GM21737 (cell line): Measurements from ENCODE around the gene FREM3.
"Not testable (repeated sequence)": the region's sequence is repeated elsewhere in the genome, so short reads cannot be mapped to it uniquely, and the experiment has no call there.

Source experiments
- ATAC-seq: cut with Tn5 transposase; IDR thresholded peaks from one replicate; pipeline ENCODE4 v1.9.1; 2021; ENCODE audit warnings: mild to moderate bottlenecking, moderate library complexity; ENCODE audit not compliant: unreplicated experiment

FREM3 gene

DNA sequence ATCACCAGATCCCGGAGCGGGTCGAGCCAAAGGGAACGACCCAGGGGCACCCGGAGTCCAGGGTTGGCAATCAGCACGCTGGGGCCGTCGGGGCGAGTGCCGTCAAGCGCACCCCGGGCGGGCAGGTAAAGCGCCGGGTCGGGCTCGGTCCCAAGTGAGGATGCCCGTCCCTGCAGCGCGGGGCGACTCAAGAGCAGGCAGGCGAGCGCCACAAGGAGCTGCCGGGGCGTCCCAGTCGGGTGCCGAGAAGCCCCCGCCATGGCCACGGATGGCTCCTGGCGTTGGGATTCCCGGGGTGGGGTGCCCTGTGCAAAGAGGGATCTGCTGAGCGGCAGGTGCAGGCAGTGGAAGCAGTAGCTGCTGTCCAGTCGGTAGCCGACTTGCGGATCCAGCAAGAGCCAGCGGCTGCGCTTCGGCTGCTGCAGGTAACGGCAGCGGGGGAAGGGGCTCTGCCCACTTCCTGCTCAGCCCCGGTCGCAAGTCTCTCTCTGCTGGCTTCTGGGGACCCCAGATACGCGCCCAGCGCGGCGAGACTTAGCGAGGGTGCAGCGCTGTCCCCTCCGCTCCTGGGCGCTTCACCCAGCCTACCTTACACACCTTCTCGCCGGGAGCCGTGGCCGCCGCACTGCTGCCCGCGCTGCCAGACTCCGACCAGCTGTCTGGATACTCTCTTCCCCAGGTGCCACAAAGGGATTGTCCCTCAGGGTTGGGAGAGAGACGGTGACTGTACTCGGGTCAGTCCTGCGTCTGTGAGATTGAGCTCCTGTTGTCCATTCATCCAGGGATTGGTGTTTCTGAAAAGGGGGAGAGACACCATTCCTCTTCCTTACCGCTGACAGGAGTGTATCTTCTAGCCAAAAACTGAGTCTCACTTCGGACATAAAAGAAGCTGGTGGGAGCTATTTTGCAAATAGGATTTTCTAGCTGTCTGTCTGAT lies at the start of gene FREM3:
FREM3 (minus strand) TSS at position 260 of the 937 bp plus-strand sequence; CDS start at position 260, 0 bp downstream.
- no peak for ATAC-seq

DNA sequence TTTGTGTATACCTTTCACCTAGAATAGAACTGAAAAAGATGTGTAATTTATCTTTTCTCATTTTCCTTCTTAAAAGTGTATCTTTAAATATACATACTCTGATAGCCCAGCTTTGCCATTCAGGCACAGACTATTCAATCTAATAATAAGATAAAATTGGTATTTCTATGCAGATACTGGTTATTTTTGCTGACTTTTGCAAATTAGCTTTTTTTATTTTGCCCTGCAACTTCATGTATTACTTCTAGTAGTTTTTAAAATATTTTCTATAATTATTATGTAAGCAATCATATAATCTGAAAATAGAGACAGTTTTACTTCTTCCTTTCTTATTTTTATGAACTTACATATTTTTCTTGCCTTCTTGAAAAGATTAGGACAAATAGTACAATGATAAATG lies 45.4 kb upstream of the FREM3 start:
- no peak for ATAC-seq

DNA sequence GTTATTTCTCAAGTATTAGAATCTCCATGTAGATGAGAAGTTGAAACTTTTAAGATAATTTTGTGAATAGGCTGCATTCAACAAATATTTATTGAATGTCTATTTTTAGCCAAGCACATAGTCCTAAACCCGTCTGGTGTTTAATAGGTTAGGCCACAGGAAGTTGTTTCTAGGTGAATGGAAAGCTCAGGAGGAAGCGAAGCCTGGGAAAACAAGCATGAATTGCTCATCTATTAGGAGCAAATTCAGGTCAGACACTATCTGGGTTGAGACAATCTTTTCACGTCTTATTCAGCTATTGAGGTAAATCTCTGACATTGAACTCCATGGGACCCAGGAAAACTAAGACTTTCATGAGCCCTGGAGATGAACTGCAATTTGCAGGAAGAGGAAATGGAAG lies 43.1 kb upstream of the FREM3 start:
- ATAC-seq: no peak

DNA sequence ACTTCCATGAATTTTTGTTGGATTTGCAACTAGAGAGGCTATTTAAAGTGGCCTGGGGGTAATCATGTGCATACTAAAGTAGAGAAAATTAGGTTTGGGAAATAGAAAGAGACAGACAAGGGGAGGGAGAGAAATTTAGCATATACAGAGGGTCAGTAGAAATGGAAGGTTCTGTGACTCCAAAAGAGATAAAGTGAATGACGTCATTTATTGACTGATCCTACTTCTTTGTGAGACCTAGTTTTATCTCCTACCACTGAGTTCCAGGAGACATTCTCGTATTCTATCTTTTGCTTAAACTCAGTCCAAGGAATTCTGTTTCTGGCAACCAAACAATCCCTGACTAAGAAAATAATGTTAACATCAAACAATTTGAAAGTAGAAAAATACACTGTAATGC lies 42.4 kb upstream of the FREM3 start:
- ATAC-seq: no peak

DNA sequence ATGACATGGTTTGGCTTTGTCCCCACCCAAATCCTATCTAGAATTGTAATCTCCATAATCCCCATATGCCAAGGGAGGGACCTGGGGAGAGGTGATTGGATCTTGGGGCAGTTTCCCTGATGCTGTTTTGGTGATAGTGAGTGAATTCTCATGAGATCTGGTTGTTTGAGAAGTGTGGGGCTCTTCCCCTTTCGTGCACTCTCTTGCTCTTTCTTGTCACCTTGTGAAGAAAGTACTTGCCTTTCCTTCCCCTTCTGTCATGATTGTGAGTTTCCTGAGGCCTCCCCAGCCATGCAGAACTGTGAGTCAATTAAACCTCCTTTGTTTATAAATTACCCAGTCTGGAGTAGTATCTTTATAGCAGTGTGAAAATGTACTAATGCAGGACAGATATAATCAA lies 36.4 kb upstream of the FREM3 start:
- ATAC-seq: no peak

DNA sequence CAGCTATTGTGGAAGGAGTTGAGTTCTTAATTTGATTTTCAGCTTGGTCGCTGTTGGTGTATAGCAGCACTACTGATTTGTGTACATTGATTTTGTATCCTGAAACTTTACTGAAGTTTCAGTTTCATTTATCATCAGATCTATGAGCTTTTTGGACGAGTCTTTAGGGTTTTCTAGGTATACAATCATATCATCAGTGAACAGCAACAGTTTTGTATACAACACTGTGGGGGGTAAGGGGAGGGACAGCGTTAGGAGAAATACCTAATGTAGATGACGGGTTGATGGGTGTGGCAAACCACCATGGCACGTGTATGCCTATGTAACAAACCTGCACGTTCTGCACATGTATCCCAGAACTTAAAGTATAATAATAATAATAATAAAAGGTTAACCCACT lies 35.6 kb upstream of the FREM3 start:
- ATAC-seq: not testable (repeated sequence)

DNA sequence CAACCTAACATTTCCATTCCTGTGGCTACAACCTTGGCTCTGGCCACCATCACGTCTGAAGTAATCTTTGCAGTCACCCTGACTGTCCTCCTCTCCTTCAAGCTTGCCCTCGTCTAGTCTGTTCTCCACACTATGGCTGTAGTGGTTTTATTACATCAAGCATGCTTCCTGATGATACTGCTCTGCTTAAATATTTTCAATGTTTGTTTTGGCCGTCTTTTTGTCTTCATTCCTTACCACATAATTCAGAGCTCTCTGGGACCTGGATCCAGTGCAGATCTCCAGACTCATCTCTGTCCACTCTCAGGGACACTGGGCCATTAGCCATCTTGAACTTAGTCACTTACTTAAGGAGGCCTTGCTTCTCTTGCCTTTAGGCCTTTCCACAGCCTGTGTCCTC lies 27.7 kb upstream of the FREM3 start:
- ATAC-seq: no peak

DNA sequence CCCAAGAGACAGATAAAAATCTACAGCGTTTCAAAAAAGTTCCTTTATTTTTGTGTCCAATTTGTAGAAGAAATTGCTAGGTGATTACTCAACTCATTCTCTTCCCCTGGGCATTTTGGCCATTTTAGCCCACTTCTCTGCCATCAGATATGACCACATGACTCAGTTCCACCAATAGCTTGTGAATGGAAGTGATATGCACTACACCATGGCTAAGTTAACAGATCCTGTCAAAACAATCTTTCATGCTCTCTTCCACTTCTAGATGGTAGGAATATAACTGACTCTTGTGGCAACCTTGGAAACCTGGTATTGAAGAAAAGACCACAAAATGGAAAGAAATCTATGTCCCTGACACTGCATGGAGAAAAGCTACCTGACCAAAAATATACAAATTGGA lies 26.2 kb upstream of the FREM3 start:
- ATAC-seq: no peak

DNA sequence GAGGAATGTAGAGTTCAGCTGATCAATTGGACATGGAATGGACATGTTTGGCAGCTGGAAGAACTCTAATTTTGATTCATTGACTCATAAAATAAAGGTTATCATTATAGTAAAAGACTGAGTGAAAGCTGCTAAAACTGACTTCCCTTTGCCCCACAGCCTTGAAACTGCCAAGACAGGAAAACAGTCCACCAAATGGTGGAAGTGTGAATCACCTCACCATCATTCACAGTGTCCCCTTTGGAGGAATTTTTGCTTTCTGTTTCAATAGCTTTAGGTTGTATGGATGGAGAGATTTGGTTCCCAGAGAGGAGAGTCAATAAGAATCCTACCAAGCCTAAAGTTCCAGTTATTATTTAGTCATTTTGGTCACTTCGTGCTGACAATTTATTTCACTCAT lies 20.8 kb upstream of the FREM3 start:
- no peak for ATAC-seq

DNA sequence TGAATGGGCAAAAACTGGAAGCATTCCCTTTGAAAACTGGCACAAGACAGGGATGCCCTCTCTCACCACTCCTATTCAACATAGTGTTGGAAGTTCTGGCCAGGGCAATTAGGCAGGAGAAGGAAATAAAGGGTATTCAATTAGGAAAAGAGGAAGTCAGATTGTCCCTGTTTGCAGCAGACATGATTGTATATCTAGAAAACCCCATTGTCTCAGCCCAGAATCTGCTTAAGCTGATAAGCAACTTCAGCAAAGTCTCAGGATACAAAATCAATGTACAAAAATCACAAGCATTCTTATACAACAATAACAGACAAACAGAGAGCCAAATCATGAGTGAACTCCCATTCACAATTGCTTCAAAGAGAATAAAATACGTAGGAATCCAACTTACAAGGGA lies 18.3 kb upstream of the FREM3 start:
- ATAC-seq: not testable (repeated sequence)

DNA sequence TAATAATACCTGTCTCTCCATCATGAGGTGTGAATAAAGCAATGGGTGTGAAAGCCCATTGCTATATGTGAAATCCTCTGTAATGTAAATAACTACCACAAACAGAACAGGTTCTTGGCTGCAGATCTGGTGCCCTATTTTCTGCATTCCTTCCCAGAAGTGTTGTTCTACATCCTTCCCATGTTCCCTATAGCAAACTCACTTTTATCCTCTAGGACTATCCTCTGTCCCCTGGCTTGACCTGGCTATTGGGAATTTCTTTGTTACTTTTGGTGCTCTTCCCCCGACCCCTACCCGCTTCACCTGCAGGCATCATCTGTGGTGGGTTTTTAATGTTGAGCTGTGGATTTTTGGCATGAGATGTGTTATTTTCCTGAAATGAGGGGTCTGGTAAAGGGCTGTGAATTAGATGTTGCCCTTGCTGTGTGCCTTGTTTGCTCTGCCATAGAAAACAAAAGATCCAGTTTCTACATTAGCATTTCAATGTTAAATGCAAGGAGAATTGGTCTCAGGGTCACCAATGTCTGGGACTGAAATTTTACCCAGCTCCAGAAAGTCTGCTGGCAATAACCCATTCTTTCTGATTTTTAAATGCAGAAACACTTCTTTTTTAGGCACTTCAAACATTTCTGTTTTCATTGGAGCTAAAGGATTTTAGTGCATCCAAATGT lies 13.6 kb upstream of the FREM3 start:
- no peak for ATAC-seq

DNA sequence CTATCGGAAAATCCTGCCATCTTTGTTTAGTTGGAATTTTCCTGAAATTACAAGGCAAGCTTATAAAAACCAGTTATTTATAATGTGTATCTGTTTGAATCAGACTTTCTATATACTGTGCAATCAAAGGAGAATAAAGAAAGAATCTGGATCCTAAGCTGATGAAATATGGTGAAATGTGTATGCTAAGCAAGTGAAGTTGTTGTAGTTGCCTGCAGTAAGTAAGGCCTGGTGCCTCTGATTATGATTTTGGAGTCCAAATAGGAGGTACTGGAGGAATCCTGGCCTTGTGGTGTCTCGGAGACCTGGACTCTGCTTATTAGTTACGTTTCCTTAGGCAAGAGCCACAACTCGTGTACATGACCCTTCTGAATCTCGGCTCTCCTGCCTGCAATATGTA lies 13.1 kb upstream of the FREM3 start:
- no peak for ATAC-seq

DNA sequence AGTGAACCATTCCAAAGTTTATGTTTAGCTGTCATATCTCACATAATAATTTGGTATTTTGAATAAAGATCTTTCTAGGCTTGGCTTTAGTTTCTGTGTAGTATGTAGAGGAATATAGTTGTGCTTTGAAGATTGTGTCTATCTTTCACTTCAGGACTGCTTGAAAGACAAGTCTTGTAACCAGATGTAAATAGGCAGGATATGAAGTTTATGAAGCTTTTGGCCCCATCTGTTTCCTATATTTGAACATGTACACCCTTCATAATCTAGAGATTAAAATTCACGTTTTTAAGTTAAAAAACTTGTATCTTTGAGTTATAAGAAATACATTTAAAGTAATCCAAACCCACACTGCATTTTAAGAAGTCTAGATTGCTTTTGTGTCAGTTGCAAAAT lies 11.7 kb upstream of the FREM3 start:
- ATAC-seq: no peak

DNA sequence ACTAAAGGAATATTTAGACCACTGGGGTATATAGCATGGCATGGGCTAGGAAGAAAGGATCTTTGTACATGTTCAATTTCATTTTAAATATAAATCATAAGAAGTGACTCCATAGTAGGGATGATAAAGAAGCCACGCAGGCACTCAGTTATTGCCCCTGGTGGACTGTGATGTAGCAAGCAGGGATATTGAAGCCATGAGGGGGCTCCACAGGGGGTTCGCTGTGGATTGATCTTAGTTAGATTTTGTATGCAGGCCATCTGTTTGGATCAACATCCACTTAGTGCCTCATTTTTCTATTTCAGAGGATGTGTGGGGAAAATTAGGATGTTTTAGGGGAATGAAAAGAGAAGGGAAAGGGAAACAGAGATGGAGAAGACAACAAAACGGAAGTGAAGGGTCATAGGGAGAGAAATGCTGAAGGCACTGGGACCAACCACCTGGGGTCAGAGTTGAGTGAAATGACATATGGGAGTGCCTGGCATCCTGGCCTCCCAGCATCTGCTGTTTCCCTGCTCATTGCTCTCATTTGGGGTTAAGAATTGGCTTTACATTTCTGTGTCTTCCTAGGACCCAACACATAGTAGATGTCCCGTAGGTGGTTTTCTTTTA lies 11.2 kb upstream of the FREM3 start:
- ATAC-seq: no peak

DNA sequence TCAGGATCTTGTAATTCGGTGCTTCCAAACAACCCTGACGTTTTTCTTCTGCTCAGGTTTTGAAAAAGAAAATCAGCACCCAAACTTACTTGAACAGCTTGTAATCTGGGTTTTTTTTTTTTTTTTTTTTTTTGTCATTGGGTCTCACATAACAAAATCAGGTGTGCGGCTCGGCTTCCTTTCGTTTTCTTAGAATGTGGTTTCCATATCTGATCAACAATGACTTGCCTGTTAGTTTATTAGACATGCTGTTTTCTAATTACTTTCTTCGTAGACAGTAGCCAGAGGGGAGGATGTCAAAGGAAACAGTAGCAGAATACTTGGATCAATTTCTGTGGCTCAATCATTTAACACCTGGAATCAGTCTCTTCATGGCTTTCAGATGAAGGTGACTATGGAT lies 890 bp upstream of the FREM3 start:
- no peak for ATAC-seq

DNA sequence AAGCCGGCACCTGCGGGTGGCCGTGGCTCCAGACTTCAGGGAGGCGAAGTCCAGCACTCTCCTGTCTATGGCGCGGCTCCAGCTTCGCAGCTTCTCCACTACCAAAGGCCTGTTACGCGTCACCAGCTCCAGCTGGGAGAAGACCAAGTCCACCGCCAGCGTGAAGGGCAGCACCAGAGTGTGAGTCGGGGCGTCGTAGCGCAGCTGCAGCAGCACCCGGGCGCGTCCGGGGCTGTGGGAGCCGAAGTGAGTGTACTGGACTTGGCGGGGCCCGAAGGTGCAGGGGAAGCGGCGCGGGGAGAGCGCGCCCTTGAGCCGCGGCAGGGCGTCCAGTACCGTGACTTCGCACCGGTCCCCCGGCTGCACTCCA lies 444 bp downstream of the FREM3 start:
- no peak for ATAC-seq

DNA sequence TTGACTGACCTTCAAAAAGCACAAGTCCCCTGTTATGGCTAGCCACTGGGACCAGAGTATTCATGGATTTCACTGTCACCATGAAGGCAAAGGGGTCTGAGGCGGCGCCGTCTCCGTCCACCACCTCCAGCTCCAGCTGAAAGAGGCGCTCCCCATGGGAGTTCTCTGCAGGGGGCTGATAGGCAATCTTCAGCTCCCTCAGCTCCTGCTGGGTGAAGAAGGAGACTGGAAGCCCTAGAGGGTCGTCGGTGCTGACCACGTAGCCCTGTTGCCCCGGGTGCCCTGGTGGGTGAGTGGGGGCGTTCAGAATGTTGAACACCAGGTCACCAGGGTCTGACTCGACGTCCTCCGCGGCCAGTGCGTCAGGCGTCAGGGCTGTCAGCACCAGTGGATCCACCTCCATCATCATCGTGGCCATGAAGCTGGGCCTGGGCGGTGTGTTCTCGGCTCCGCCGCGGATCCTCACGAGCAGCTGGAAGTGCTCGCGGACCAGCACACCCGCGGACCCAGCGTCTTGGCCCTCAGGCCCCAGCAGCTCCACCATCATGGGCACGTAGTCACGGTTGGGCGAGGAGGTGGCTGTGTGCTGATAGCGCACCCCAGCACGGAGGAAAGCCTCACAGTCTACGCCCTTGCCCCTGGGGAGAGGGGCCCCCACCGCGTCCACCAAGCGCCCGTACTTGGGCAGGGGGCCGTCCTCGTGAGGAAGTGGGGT lies 987 bp downstream of the FREM3 start:
- no peak for ATAC-seq

DNA sequence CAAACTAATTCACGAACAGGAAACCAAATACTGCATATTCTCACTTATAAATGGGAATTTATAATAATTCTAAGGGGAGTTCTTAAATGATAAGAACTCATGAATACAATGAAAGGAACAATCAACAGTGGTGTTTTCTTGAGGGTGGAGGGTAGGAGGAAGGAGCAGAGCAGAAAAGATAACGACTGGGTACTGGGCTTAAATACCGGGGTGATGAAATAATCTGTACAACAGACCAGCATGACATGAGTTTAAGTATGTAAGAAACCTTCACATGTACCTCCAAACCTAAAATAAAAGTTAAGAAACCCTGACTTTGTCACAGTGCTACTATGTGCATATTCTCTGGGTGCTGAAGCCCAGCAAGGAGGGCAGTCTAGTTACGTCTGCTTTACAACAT lies 6.6 kb downstream of the FREM3 start:
- ATAC-seq: no peak

DNA sequence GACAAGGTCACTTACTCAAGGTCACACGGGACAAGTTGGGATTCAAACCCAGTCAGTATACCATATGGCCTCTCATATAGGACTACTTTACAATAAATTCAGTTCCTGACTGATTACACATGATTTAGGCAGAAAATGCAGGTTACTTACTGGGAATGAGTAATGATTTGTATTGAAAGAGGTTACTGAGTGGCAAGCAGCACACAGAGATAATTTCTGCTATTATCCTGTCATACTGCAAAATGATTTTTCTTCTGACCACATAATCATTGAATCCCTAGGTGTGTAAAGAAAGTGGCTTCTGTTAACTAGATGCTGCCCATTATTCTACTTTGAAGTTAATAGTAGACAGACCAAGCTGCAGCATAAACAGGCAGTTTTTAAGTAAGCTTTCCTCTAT lies 8.2 kb downstream of the FREM3 start:
- ATAC-seq: no peak

DNA sequence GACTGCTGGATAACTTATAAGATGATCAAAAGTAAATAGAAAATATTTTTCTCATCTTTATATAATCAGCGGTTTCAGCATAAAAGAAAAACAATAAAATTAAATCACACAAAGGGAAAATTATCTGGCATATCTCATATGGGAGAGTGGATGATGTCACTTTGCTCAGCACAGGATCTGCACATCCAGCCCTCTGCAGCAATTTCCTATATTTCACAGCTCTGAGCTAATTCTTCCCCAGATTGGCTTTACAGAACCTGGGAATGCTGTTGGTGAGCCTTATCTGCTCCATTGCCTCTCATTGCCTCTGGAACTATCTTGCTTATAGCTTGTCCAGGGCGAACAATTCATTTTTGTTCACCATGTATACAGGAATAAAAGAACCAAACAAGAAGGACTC lies 21.0 kb downstream of the FREM3 start:
- no peak for ATAC-seq

DNA sequence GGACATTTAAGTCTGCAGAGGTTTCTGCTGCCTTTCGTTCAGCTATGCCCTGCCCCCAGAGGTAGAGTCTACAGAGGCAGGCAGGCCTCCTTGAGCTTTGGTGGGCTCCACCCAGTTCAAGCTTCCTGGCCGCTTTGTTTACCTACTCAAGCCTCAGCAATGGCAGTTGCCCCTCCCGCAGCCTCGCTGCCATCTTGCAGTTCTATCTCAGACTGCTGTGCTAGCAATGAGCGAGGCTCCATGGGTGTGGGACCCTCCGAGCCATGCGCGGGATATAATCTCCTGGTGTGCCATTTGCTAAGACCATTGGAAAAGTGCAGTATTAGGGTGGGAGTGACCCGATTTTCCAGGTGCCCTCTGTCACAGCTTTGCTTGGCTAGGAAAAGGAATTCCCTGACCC lies 26.8 kb downstream of the FREM3 start:
- not testable (repeated sequence) for ATAC-seq
